Measurements from ENCODE around the gene KRTAP19-8. TPM values are rescaled to one million over a fixed set of nuclear protein-coding genes. Genes with fewer than 3 reads are reported as not detected.

Gene KRTAP19-8
- total and polyA plus RNA-seq, 11 donors, result not detected

GRCh38 chr21:30990514-30991262 is 47.6 kb downstream of the KRTAP19-8 start:
- no peaks in the 10 kb centered on the region for H3K27me3 ChIP-seq
- DNase-seq, result no peak
- H3K27ac ChIP-seq, result no peak overlapping the region
- H3K36me3 ChIP-seq, result no peaks in the 10 kb centered on the region
- TF ChIP-seq, protein P1, sequence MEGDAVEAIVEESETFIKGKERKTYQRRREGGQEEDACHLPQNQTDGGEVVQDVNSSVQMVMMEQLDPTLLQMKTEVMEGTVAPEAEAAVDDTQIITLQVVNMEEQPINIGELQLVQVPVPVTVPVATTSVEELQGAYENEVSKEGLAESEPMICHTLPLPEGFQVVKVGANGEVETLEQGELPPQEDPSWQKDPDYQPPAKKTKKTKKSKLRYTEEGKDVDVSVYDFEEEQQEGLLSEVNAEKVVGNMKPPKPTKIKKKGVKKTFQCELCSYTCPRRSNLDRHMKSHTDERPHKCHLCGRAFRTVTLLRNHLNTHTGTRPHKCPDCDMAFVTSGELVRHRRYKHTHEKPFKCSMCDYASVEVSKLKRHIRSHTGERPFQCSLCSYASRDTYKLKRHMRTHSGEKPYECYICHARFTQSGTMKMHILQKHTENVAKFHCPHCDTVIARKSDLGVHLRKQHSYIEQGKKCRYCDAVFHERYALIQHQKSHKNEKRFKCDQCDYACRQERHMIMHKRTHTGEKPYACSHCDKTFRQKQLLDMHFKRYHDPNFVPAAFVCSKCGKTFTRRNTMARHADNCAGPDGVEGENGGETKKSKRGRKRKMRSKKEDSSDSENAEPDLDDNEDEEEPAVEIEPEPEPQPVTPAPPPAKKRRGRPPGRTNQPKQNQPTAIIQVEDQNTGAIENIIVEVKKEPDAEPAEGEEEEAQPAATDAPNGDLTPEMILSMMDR (IDR thresholded peaks at IDR 0.05), result no peak
- TF ChIP-seq POLR2A (IDR thresholded peaks at IDR 0.05), result no peak
- peaks cover 0 to 16% (median 0%) of the 10 kb centered on the region in 12 donors for H3K4me1 ChIP-seq
- intact Hi-C loops (cut with DNase I), result no loop called here
- no peaks in the 10 kb centered on the region for H3K9me3 ChIP-seq
- WGBS, 4 donors, result 78 to 82% (median 82%) methylated on average over 5 of the region's 5 CpGs
- no peak for ATAC-seq
- H3K4me3 ChIP-seq, result no peak overlapping the region

DNA sequence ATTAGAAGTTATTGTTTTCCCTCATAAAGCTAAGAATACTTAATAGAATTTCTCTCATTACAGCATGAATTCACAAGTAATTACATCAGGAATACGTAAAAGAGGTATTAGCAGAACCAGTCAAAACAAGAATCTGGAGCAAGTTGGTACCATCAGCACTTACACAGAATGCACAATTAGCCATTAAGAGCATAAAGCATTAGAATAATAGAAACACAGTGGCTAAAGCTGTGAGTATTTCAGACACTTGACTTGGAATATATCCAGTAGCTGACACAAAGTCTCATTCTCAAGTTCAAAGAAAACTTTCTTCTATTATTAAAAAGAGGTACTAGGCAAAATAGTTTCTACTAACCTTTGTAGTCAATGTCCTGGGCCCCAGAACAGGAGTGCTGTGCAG is 49.6 kb downstream of the KRTAP19-8 start:
- Histone ChIP-seq H3K27ac (peak overlapping the region in 9 of 12 donors; percentile 0 to 84 (median 17)), H3K27me3 (no peaks in the 10 kb centered on the region), H3K4me1 (peaks cover 0 to 16% (median 0%) of the 10 kb centered on the region in 12 donors), H3K4me3 (no peak overlapping the region), H3K36me3 (no peaks in the 10 kb centered on the region), H3K9me3 (no peaks in the 10 kb centered on the region)
- ATAC-seq, result peak in 1 of 4 donors; percentile 43
- intact Hi-C loops (cut with DNase I), result loop anchor here in 1 of 10 donors (10.0 kb wide), 1 partner anchor 154 kb away; no protein-coding TSS in a partner anchor
- TF ChIP-seq, protein P1 (IDR thresholded peaks at IDR 0.05), result no peak
- no peak for TF ChIP-seq POLR2A (IDR thresholded peaks at IDR 0.05)
- WGBS, 4 donors, result 51 to 73% (median 61%) methylated on average over 1 of the region's 1 CpG
- no peak for DNase-seq

Other genes with a start within 250 kb of the KRTAP19-8 start
- gene KRTAP8-1, start 225.2 kb downstream of the KRTAP19-8 start, total RNA-seq, result not detected
- not detected for gene KRTAP8-1, start 225.2 kb downstream of the KRTAP19-8 start, polyA plus RNA-seq
- gene KRTAP7-1, start 208.7 kb downstream of the KRTAP19-8 start, total RNA-seq, result not detected
- gene KRTAP7-1, start 208.7 kb downstream of the KRTAP19-8 start, polyA plus RNA-seq, result not detected
- not detected for gene KRTAP11-1, start 156.9 kb downstream of the KRTAP19-8 start, total RNA-seq
- gene KRTAP11-1, start 156.9 kb downstream of the KRTAP19-8 start, polyA plus RNA-seq, result not detected

Data from heart left ventricle (tissue), 16 donors.